ENCODE results near the gene UBE2L6. TPM values are rescaled to one million over a fixed set of nuclear protein-coding genes. Genes with fewer than 3 reads are reported as not detected.

UBE2L6 gene
- total RNA-seq, 1 experiment from 2014 or later: 38.8 TPM

GRCh38 chr11:57604296-57605027, 37.0 kb upstream of the UBE2L6 start:
- TF ChIP-seq ERG (CRISPR knock-in tag; IDR thresholded peaks at IDR 0.05): no peak
- no peak for TF ChIP-seq ZSCAN18 (CRISPR knock-in tag; IDR thresholded peaks at IDR 0.05)
- no peak for TF ChIP-seq NFYB (CRISPR knock-in tag; conservative IDR thresholded peaks at IDR 0.05; ENCODE audit: low read depth)
- no peak for TF ChIP-seq ZBTB21 (CRISPR knock-in tag; IDR thresholded peaks at IDR 0.05; ENCODE audit: borderline replicate concordance)
- no peak for TF ChIP-seq E2F4 (CRISPR knock-in tag; IDR thresholded peaks at IDR 0.05; ENCODE audit: borderline replicate concordance, low read depth)
- TF ChIP-seq HMGA2 (CRISPR knock-in tag; IDR thresholded peaks at IDR 0.05): no peak
- no peak for TF ChIP-seq ZBTB43 (CRISPR knock-in tag; IDR thresholded peaks at IDR 0.05)
- no peak for TF ChIP-seq ZNF281 (CRISPR knock-in tag; IDR thresholded peaks at IDR 0.05)
- TF ChIP-seq STAT6 (CRISPR knock-in tag; conservative IDR thresholded peaks at IDR 0.05; ENCODE audit: low read depth): no peak
- no peak for TF ChIP-seq ARID4B (CRISPR knock-in tag; IDR thresholded peaks at IDR 0.05; ENCODE audit: borderline replicate concordance)
- TF ChIP-seq ESRRA (CRISPR knock-in tag; IDR thresholded peaks at IDR 0.05; ENCODE audit: borderline replicate concordance): no peak
- TF ChIP-seq GRHL2 (CRISPR knock-in tag; IDR thresholded peaks at IDR 0.05; ENCODE audit: insufficient replicate concordance, severe bottlenecking): no peak
- no peak for TF ChIP-seq TP53 (CRISPR knock-in tag; IDR thresholded peaks at IDR 0.05)
- TF ChIP-seq ATF2 (CRISPR knock-in tag; IDR thresholded peaks at IDR 0.05; ENCODE audit: borderline replicate concordance, low read depth): no peak
- Mint-ChIP-seq H3K27ac (no peak overlapping the region), H3K27me3 (ENCODE audit: low read depth) (no peaks in the 10 kb centered on the region), H3K4me3 (no peak overlapping the region), H3K36me3 (peaks cover 28% of the 10 kb centered on the region; the same call in 1 of the 2 replicates), H3K9me3 (no peaks in the 10 kb centered on the region), H3K4me1 (peaks cover 4% of the 10 kb centered on the region)
- ATAC-seq (peak; percentile 32; the same call in 1 of the 2 replicates), DNase-seq (ENCODE audit: low spot score) (no peak)
- ChIA-PET CTCF (interaction anchor here (0.9 to 2.5 kb wide), 5 partner anchors 36 to 111 kb away, joined by 3 to 19 read pairs (median 18); partner anchors contain the start of gene UBE2L6), POLR2A (interaction anchor here (0.6 to 1.2 kb wide), 4 partner anchors 31 to 44 kb away, joined by 3 to 4 read pairs (median 3); no protein-coding TSS in a partner anchor)
